Endothelial cell of umbilical vein (primary cell): ENCODE data around the gene NEDD9. TPM values are rescaled to one million over a fixed set of nuclear protein-coding genes. Genes with fewer than 3 reads are reported as not detected.
A peak's percentile ranks its signal among the peaks of the same experiment; 100 is the strongest.

ENCODE experiments used
- BruUV-seq: library from RNA; stranded (reverse); fragments of 400-500 nt; replicated peaks from 2 replicates; lab custom pipeline; 2021; lab: Mats Ljungman, UMichigan
- CTCF ChIA-PET: fragments of 300-600, 350-600 bp; sonication (Branson Sonifier 250); formaldehyde crosslinking; loops from one replicate; lab custom pipeline; 2021; ENCODE audit warnings: antibody characterized with exemption, inconsistent platforms; lab: Charles Lee
- POLR2A ChIA-PET: fragments of 300-600, 350-600 bp; sonication (Branson Sonifier 250); formaldehyde crosslinking; loops from one replicate; lab custom pipeline; 2021; ENCODE audit warnings: antibody characterized with exemption, inconsistent platforms; lab: Charles Lee
- DNase-seq: peaks from one replicate; pipeline ENCODE4 v3.0.0-alpha.2; 2011; ENCODE audit warnings: low read depth, low spot score
- FAIRE-seq: peaks from 2 replicates; lab custom pipeline; 2011; peaks lifted over from hg19 to GRCh38; lab: Jason Lieb, UNC
- H2AFZ ChIP-seq: 2 replicates; pipeline ENCODE4 v1.6.0; 2012; ENCODE audit warnings: low read depth, low read length, control low read depth, inconsistent platforms
- H3K27ac ChIP-seq: 2 replicates; pipeline ENCODE4 v1.5.1; 2011; ENCODE audit warnings: low read depth, mild to moderate bottlenecking, control low read depth, low read length, moderate library complexity; ENCODE audit not compliant: insufficient read depth
- H3K27me3 ChIP-seq, 2 experiments: 2 replicates each; pipeline versions ENCODE4 v1.6.0 to v1.6.1; 2011; ENCODE audit warnings: low read length in 2 of 2, mixed read lengths in 1 of 2; ENCODE audit not compliant: control insufficient read depth in 2 of 2, insufficient read depth in 2 of 2
- H3K36me3 ChIP-seq, 2 experiments: 2 replicates in 1 of 2; 3 replicates in 1 of 2; pipeline ENCODE4 v1.5.1; 2011; ENCODE audit warnings: low read length in 2 of 2, mild to moderate bottlenecking in 1 of 2, moderate library complexity in 1 of 2; ENCODE audit not compliant: control insufficient read depth in 2 of 2, insufficient read depth in 2 of 2; ENCODE audit errors: extremely low read depth in 1 of 2
- H3K4me1 ChIP-seq: 3 replicates; pipeline ENCODE4 v1.5.1; 2011; ENCODE audit warnings: mild to moderate bottlenecking, low read length; ENCODE audit not compliant: control insufficient read depth, insufficient read depth; ENCODE audit errors: extremely low read depth
- H3K4me2 ChIP-seq: 2 replicates; pipeline ENCODE4 v1.6.1; 2011; ENCODE audit warnings: low read length, control low read depth, mixed read lengths; ENCODE audit not compliant: insufficient read depth
- H3K4me3 ChIP-seq, 3 experiments: fragments of 200-600 bp in 1 of 3; sonication (generic), shearing (Covaris generic) in 1 of 3; replicated peaks in 1 of 3; 2 replicates each; pipeline ENCODE4 v1.5.1; 2011 to 2016; ENCODE audit warnings: control low read depth in 3 of 3, low read length in 3 of 3, mild to moderate bottlenecking in 2 of 3, inconsistent platforms in 1 of 3, low read depth in 1 of 3, moderate library complexity in 1 of 3; ENCODE audit not compliant: insufficient read depth in 1 of 3
- H3K79me2 ChIP-seq: 2 replicates; pipeline ENCODE4 v1.6.0; 2012; ENCODE audit warnings: low read length, inconsistent platforms; ENCODE audit not compliant: control insufficient read depth, insufficient read depth
- H3K9ac ChIP-seq: replicated peaks from 2 replicates; pipeline ENCODE3; 2011; ENCODE audit warnings: low read length, control low read depth; ENCODE audit not compliant: insufficient read depth; ENCODE audit errors: extremely low read depth
- H3K9me1 ChIP-seq: replicated peaks from 3 replicates; pipeline ENCODE4 v1.6.0; 2011; ENCODE audit warnings: mild to moderate bottlenecking, low read length; ENCODE audit not compliant: control insufficient read depth, insufficient read depth; ENCODE audit errors: extremely low read depth
- H3K9me3 ChIP-seq: replicated peaks from 2 replicates; pipeline ENCODE4 v1.5.1; 2012; ENCODE audit warnings: low read length, inconsistent platforms; ENCODE audit not compliant: control insufficient read depth, insufficient read depth
- H4K20me1 ChIP-seq: replicated peaks from 2 replicates; pipeline ENCODE3; 2011; ENCODE audit warnings: mild to moderate bottlenecking, low read length; ENCODE audit not compliant: control insufficient read depth, insufficient read depth; ENCODE audit errors: extremely low read depth
- EZH2 ChIP-seq: IDR thresholded peaks from 2 replicates; pipeline ENCODE4 v1.6.1; 2012; ENCODE audit warnings: borderline replicate concordance, low read depth, mild to moderate bottlenecking, moderate library complexity, low read length, inconsistent platforms; ENCODE audit not compliant: severe bottlenecking
- FOS ChIP-seq: IDR thresholded peaks from 2 replicates; pipeline ENCODE4 v1.6.1; 2011; ENCODE audit warnings: mild to moderate bottlenecking, low read length, moderate library complexity, borderline replicate concordance; ENCODE audit not compliant: insufficient read depth
- GATA2 ChIP-seq: IDR thresholded peaks from 2 replicates; pipeline ENCODE4 v1.7.0; 2011; ENCODE audit warnings: low read depth, mild to moderate bottlenecking, moderate library complexity, mixed read lengths, low read length; ENCODE audit not compliant: insufficient read length, insufficient read depth
- JUN ChIP-seq: IDR thresholded peaks from 2 replicates; pipeline ENCODE4 v1.6.1; 2011; ENCODE audit warnings: borderline replicate concordance, low read depth; ENCODE audit not compliant: insufficient read length, insufficient read depth
- MAX ChIP-seq: IDR thresholded peaks from 2 replicates; pipeline ENCODE4 v1.6.1; 2011; ENCODE audit not compliant: insufficient read depth, insufficient read length
- MYC ChIP-seq: IDR thresholded peaks from one replicate; pipeline ENCODE4 v1.6.1; 2011; ENCODE audit warnings: mild to moderate bottlenecking, low read depth, low read length
- POLR2A ChIP-seq: IDR thresholded peaks from 2 replicates; pipeline ENCODE4 v1.6.1; 2012; ENCODE audit warnings: low read depth, mild to moderate bottlenecking, control low read depth, low read length
- POLR2AphosphoS5 ChIP-seq: IDR thresholded peaks from 2 replicates; pipeline ENCODE4 v1.6.1; 2012; ENCODE audit warnings: low read depth, mild to moderate bottlenecking, control low read depth, low read length, moderate library complexity; ENCODE audit not compliant: insufficient read depth
- dilution Hi-C: fragments of 300-500 bp; cut with MboI; formaldehyde crosslinking; loops from one replicate; pipeline ENCODE4 v1.15.0; 2019; ENCODE audit warnings: low sequenced_read_pairs; ENCODE audit not compliant: extremely low pct_ligation_motif_present
- intact Hi-C: fragments of 100-400 bp; cut with micrococcal nuclease; formaldehyde crosslinking; loops from one replicate; pipeline ENCODE4 v1.10.0; 2022
- polyA plus RNA-seq, 4 experiments: library from polyadenylated mRNA; depleted of rRNA in 3 of 4; stranded (reverse) in 3 of 4; unstranded in 1 of 4; fragments of >200 nt; gene quantifications; 2 replicates each; pipeline versions ENCODE4 v1.2.1 to v1.2.3, GENCODE V29; 2011 to 2012; ENCODE audit warnings: missing spikeins in 1 of 4
- total RNA-seq: library from RNA; stranded (reverse); gene quantifications from 2 replicates; pipeline ENCODE4 v1.2.3, GENCODE V29; 2021
- TF ChIP-seq, protein P1 (sequence below), 2 donors: IDR thresholded peaks; 1 replicate in 1 of 2; 2 replicates in 1 of 2; pipeline ENCODE4 v1.5.1; 2011; ENCODE audit warnings: low read length in 2 of 2, mild to moderate bottlenecking in 2 of 2, moderate library complexity in 2 of 2, control low read depth in 1 of 2, inconsistent platforms in 1 of 2, low read depth in 1 of 2; ENCODE audit not compliant: insufficient read depth in 1 of 2; ENCODE audit errors: extremely low read depth in 1 of 2

The NEDD9 gene
- total and polyA plus RNA-seq, 2 donors (not counting 3 experiments of a cell fraction or from before 2014, with no cell fraction given): 55.2 to 61.0 TPM

GRCh38 chr6:11206576-11206975 is 25.9 kb downstream of the NEDD9 start:
- ChIA-PET CTCF (interaction anchor here (0.8 to 1.9 kb wide), 10 partner anchors 8 to 252 kb away, joined by 3 to 6 read pairs (median 4); no protein-coding TSS in a partner anchor), POLR2A (interaction anchor here (1.3 kb wide), 1 partner anchor 26 kb away, joined by 4 read pairs; the partner anchor contains the start of gene NEDD9)
- Histone ChIP-seq H3K79me2 (peaks cover 54% of the 10 kb centered on the region), H4K20me1 (no peaks in the 10 kb centered on the region), H3K27ac (peak overlapping the region; percentile 95), H3K9me1 (no peaks in the 10 kb centered on the region), H3K4me3 (no peak overlapping the region), H3K4me1 (peaks cover 69% of the 10 kb centered on the region), H2AFZ (no peak overlapping the region), H3K27me3 (no peaks in the 10 kb centered on the region), H3K9me3 (no peaks in the 10 kb centered on the region), H3K4me2 (peak overlapping the region; percentile 74), H3K36me3 (peaks cover 10 to 25% of the 10 kb centered on the region in 2 experiments), H3K9ac (peak overlapping the region; percentile 96)
- TF ChIP-seq FOS: no peak
- no peak for TF ChIP-seq EZH2
- TF ChIP-seq POLR2A: peak; percentile 2
- FAIRE-seq (no peak), DNase-seq (no peak)
- TSS peak; percentile 69 for BruUV-seq
- dilution Hi-C loops (no loop called here), intact Hi-C loops (loop anchor here (2.0 kb wide), 1 partner anchor 444 kb away; no protein-coding TSS in a partner anchor)

DNA sequence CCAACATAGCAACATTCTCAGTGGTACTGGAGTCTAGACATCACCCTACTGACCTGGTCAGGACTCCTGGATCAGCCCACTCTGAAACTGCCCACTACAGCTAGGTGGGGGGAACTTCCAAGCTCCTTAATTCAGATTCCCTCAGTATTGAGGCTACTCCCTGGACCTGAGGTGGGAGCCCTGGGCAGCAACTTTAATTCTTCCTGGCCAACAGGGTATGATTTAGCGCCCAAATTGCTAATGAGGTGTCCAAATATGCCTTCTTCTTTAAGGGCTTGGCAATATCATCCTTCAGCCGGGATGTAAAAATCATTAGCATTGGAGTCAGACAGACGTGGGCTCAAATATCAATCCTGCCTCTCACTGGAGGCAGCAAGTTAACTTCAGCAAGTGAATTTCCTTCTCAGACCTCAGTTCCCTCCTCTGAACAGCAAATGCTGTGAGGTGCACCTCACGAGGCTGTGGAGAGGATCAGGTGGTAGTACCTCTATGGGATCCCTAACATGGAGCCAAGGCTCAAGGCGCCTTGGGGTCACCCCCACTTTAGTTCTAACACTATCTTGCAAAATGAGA is 27.6 kb downstream of the NEDD9 start:
- dilution Hi-C loops (no loop called here), intact Hi-C loops (no loop called here)
- no peaks in the 10 kb centered on the region for H3K9me3 ChIP-seq
- H3K27me3 ChIP-seq: no peaks in the 10 kb centered on the region
- TF ChIP-seq GATA2: no peak
- TF ChIP-seq, protein P1, sequence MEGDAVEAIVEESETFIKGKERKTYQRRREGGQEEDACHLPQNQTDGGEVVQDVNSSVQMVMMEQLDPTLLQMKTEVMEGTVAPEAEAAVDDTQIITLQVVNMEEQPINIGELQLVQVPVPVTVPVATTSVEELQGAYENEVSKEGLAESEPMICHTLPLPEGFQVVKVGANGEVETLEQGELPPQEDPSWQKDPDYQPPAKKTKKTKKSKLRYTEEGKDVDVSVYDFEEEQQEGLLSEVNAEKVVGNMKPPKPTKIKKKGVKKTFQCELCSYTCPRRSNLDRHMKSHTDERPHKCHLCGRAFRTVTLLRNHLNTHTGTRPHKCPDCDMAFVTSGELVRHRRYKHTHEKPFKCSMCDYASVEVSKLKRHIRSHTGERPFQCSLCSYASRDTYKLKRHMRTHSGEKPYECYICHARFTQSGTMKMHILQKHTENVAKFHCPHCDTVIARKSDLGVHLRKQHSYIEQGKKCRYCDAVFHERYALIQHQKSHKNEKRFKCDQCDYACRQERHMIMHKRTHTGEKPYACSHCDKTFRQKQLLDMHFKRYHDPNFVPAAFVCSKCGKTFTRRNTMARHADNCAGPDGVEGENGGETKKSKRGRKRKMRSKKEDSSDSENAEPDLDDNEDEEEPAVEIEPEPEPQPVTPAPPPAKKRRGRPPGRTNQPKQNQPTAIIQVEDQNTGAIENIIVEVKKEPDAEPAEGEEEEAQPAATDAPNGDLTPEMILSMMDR (IDR thresholded peaks at IDR 0.05; ENCODE audit: extremely low read depth in 1 of 2, insufficient read depth in 1 of 2, low read depth in 1 of 2, low read length in 2 of 2): no peak
- no peak for TF ChIP-seq POLR2A
- TF ChIP-seq EZH2: no peak
- TF ChIP-seq MYC: no peak
- TF ChIP-seq POLR2AphosphoS5: no peak
- no peak for TF ChIP-seq MAX
- TF ChIP-seq FOS: no peak
- TF ChIP-seq JUN: no peak
- DNase-seq: no peak
- no peak overlapping the region for H3K9ac ChIP-seq
- no TSS peak for BruUV-seq
- H3K79me2 ChIP-seq: peaks cover 53% of the 10 kb centered on the region
- no peak overlapping the region for H3K4me3 ChIP-seq
- peak overlapping the region; percentile 23 for H3K27ac ChIP-seq
- POLR2A ChIA-PET: no interaction called here
- no peak overlapping the region for H2AFZ ChIP-seq
- FAIRE-seq: no peak
- CTCF ChIA-PET: interaction anchor here (1.3 kb wide), 1 partner anchor 32 kb away, joined by 3 read pairs; no protein-coding TSS in a partner anchor
- H3K4me2 ChIP-seq: no peak overlapping the region
- H3K4me1 ChIP-seq: peaks cover 66% of the 10 kb centered on the region
- peaks cover 12 to 33% of the 10 kb centered on the region in 2 experiments for H3K36me3 ChIP-seq
- no peaks in the 10 kb centered on the region for H4K20me1 ChIP-seq
- no peaks in the 10 kb centered on the region for H3K9me1 ChIP-seq
